OCI-LY1 (cell line): ENCODE data around the gene REL.

ENCODE experiments used
- H2AFZ ChIP-seq: fragments of 200-600 bp; sonication (generic), shearing (Covaris generic); 2 replicates; pipeline ENCODE4 v1.6.0; 2014; ENCODE audit warnings: antibody characterized with exemption, mild to moderate bottlenecking, low read length
- H3F3A ChIP-seq: fragments of 200-600 bp; sonication (generic), shearing (Covaris generic); 2 replicates; pipeline ENCODE4 v1.6.0; 2014; ENCODE audit warnings: mild to moderate bottlenecking, antibody characterized with exemption, low read length, moderate library complexity; ENCODE audit not compliant: insufficient read depth
- H3K27ac ChIP-seq: fragments of 200-600 bp; sonication (generic); 2 replicates; pipeline ENCODE4 v1.5.1; 2014; ENCODE audit warnings: low read length, mixed run types, mild to moderate bottlenecking, low read depth; ENCODE audit not compliant: poor library complexity, severe bottlenecking
- H3K27me3 ChIP-seq: fragments of 200-600 bp; sonication (generic); 2 replicates; pipeline ENCODE4 v1.6.0; 2014; ENCODE audit warnings: antibody characterized with exemption, mild to moderate bottlenecking, low read length, moderate library complexity; ENCODE audit not compliant: insufficient read depth
- H3K36me3 ChIP-seq: fragments of 200-600 bp; sonication (generic); 2 replicates; pipeline ENCODE4 v1.6.1; 2014; ENCODE audit warnings: mild to moderate bottlenecking, antibody characterized with exemption, low read length, moderate library complexity, mixed read lengths; ENCODE audit not compliant: insufficient read depth
- H3K4me1 ChIP-seq: fragments of 200-600 bp; sonication (generic); 2 replicates; pipeline ENCODE4 v1.5.1; 2014; ENCODE audit warnings: mild to moderate bottlenecking, low read length, moderate library complexity; ENCODE audit not compliant: insufficient read depth, severe bottlenecking
- H3K4me2 ChIP-seq: fragments of 200-600 bp; sonication (generic), shearing (Covaris generic); 2 replicates; pipeline ENCODE4 v1.6.1; 2014; ENCODE audit warnings: low read length
- H3K4me3 ChIP-seq: fragments of 200-600 bp; sonication (generic); 2 replicates; pipeline ENCODE4 v1.5.1; 2014; ENCODE audit warnings: low read length, low read depth, mild to moderate bottlenecking, mixed read lengths; ENCODE audit not compliant: poor library complexity, severe bottlenecking
- H3K79me2 ChIP-seq: fragments of 200-600 bp; shearing (Covaris generic); 2 replicates; pipeline ENCODE4 v1.6.1; 2016; ENCODE audit warnings: mixed run types, low read length, mixed read lengths; ENCODE audit not compliant: insufficient read depth
- H3K9ac ChIP-seq: fragments of 200-600 bp; sonication (generic), shearing (Covaris generic); 2 replicates; pipeline ENCODE4 v1.6.1; 2014; ENCODE audit warnings: mild to moderate bottlenecking, low read length, mixed read lengths
- H3K9me2 ChIP-seq: fragments of 200-600 bp; sonication (generic), shearing (Covaris generic); 2 replicates; pipeline ENCODE4 v1.6.1; 2014; ENCODE audit warnings: low read depth, mild to moderate bottlenecking, low read length, mixed read lengths
- H3K9me3 ChIP-seq: fragments of 200-600 bp; shearing (Covaris generic); 2 replicates; pipeline ENCODE4 v1.6.1; 2014; ENCODE audit warnings: low read length, mixed read lengths
- H4K20me1 ChIP-seq: fragments of 200-600 bp; sonication (generic), shearing (Covaris generic); 2 replicates; pipeline ENCODE4 v1.6.0; 2016; ENCODE audit warnings: mild to moderate bottlenecking, low read length; ENCODE audit not compliant: insufficient read depth
- EZH2 ChIP-seq: fragments of 200-600 bp; sonication (generic), shearing (Covaris generic); IDR thresholded peaks from 2 replicates; pipeline ENCODE4 v1.8.0; 2017; ENCODE audit warnings: borderline replicate concordance, mixed run types, mild to moderate bottlenecking, antibody characterized with exemption, low read length, moderate library complexity, mixed read lengths
- TF ChIP-seq, protein P1 (sequence below): fragments of 200-600 bp; sonication (generic), shearing (Covaris generic); IDR thresholded peaks from 2 replicates; pipeline ENCODE4 v1.5.1; 2017; ENCODE audit warnings: mild to moderate bottlenecking, antibody characterized with exemption, low read length, moderate library complexity, mixed read lengths

The REL gene

GRCh38 chr2:60939622-60940021 is 58.2 kb downstream of the REL start:
- H3K79me2 ChIP-seq = no peaks in the 10 kb centered on the region
- H3K36me3 ChIP-seq = peaks cover 77% of the 10 kb centered on the region
- H4K20me1 ChIP-seq = no peaks in the 10 kb centered on the region
- no peak overlapping the region for H3K4me2 ChIP-seq
- H3K4me1 ChIP-seq = no peaks in the 10 kb centered on the region
- H3K4me3 ChIP-seq = no peak overlapping the region
- no peaks in the 10 kb centered on the region for H3K9me3 ChIP-seq
- no peak overlapping the region for H3K27ac ChIP-seq
- no peak for TF ChIP-seq EZH2
- no peak overlapping the region for H3K9ac ChIP-seq
- no peaks in the 10 kb centered on the region for H3K27me3 ChIP-seq
- no peak overlapping the region for H2AFZ ChIP-seq
- H3F3A ChIP-seq = peaks cover 13% of the 10 kb centered on the region; the same call in 1 of the 2 replicates
- no peaks in the 10 kb centered on the region for H3K9me2 ChIP-seq

DNA sequence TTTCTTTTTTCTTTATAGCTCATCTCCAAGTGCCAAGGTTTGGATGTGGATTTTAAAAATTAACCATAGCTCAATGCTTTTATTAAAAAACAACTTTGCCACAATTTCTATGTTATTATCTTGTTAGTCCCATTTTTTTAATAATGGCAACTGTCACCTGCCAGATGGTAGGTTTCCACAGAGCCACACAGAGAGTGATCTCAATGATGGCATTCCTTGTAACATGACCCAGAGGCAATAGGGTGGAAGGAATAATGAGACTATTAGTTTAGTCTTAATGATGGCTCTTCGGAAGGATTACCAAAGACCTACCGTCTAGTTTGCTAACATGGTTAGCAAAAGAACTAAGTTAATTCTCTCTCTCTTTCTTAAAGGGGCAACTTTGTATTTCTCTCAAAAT is 64.0 kb downstream of the REL start:
- peaks cover 6% of the 10 kb centered on the region; the same call in 1 of the 2 replicates for H3F3A ChIP-seq

GRCh38 chr2:60947056-60947455 is 65.7 kb downstream of the REL start:
- Histone ChIP-seq H3K9me3 (no peaks in the 10 kb centered on the region), H2AFZ (no peak overlapping the region), H3K27ac (no peak overlapping the region), H3K4me3 (no peak overlapping the region), H3K4me2 (no peak overlapping the region), H3F3A (peaks cover 6% of the 10 kb centered on the region; the same call in 1 of the 2 replicates), H3K79me2 (no peaks in the 10 kb centered on the region), H3K36me3 (peaks cover 32% of the 10 kb centered on the region), H4K20me1 (no peaks in the 10 kb centered on the region), H3K4me1 (no peaks in the 10 kb centered on the region), H3K9ac (no peak overlapping the region), H3K9me2 (no peaks in the 10 kb centered on the region), H3K27me3 (no peaks in the 10 kb centered on the region)
- no peak for TF ChIP-seq EZH2
- TF ChIP-seq, protein P1, sequence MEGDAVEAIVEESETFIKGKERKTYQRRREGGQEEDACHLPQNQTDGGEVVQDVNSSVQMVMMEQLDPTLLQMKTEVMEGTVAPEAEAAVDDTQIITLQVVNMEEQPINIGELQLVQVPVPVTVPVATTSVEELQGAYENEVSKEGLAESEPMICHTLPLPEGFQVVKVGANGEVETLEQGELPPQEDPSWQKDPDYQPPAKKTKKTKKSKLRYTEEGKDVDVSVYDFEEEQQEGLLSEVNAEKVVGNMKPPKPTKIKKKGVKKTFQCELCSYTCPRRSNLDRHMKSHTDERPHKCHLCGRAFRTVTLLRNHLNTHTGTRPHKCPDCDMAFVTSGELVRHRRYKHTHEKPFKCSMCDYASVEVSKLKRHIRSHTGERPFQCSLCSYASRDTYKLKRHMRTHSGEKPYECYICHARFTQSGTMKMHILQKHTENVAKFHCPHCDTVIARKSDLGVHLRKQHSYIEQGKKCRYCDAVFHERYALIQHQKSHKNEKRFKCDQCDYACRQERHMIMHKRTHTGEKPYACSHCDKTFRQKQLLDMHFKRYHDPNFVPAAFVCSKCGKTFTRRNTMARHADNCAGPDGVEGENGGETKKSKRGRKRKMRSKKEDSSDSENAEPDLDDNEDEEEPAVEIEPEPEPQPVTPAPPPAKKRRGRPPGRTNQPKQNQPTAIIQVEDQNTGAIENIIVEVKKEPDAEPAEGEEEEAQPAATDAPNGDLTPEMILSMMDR = no peak

More for the DNA sequence above, 64.0 kb downstream of the REL start:
- Histone ChIP-seq H3K9me2 (no peaks in the 10 kb centered on the region), H4K20me1 (no peaks in the 10 kb centered on the region), H3K4me1 (no peaks in the 10 kb centered on the region), H3K36me3 (peaks cover 34% of the 10 kb centered on the region), H3K27ac (no peak overlapping the region), H3K9me3 (no peaks in the 10 kb centered on the region), H3K9ac (no peak overlapping the region), H2AFZ (no peak overlapping the region), H3K79me2 (no peaks in the 10 kb centered on the region), H3K27me3 (no peaks in the 10 kb centered on the region), H3K4me2 (no peak overlapping the region), H3K4me3 (no peak overlapping the region)
- no peak for TF ChIP-seq EZH2
- TF ChIP-seq, protein P1 = no peak

DNA sequence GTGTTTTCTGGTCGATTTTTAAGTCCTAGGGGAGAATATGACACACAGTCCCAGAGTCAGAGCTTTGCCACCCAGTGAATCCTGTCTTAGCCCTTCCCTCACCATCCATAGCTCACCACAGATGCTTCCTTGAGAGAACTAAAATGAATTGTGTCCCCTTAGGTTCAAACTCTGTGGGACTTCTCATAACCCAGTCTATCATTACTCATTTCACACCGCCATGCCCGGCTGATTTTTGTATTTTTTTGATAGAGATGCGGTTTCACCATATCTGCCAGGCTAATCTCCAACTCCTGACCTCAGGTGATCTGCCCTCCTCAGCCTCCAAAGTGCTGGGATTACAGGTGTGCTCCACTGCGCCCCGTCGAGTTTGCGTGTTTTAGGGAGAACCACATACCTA is 66.8 kb downstream of the REL start:
- H3F3A ChIP-seq = peaks cover 3% of the 10 kb centered on the region; the same call in 1 of the 2 replicates
- H3K27me3 ChIP-seq = no peaks in the 10 kb centered on the region
- H3K4me3 ChIP-seq = no peak overlapping the region
- H3K27ac ChIP-seq = no peak overlapping the region
- H4K20me1 ChIP-seq = no peaks in the 10 kb centered on the region
- H3K4me1 ChIP-seq = no peaks in the 10 kb centered on the region
- no peaks in the 10 kb centered on the region for H3K9me3 ChIP-seq
- no peaks in the 10 kb centered on the region for H3K9me2 ChIP-seq
- H3K79me2 ChIP-seq = no peaks in the 10 kb centered on the region
- peaks cover 28% of the 10 kb centered on the region for H3K36me3 ChIP-seq
- no peak overlapping the region for H3K4me2 ChIP-seq
- no peak overlapping the region for H2AFZ ChIP-seq
- no peak overlapping the region for H3K9ac ChIP-seq
- TF ChIP-seq EZH2 = no peak
- TF ChIP-seq, protein P1 = no peak
